Measurements from ENCODE around the gene RACK1.

RACK1 gene

GRCh38 chr5:181263633-181264032 is 19.9 kb upstream of the RACK1 start:
- H3K4me2 ChIP-seq = no peak overlapping the region
- no peak overlapping the region for H3K4me3 ChIP-seq (IDR thresholded peaks at IDR 0.05; ENCODE audit: insufficient read depth, low read depth, low read length)
- H3K27ac ChIP-seq = no peak overlapping the region
- H2AFZ ChIP-seq (ENCODE audit: low read depth) = no peak overlapping the region
- peaks cover 4% of the 10 kb centered on the region for H3K4me1 ChIP-seq (ENCODE audit: low read depth, poor library complexity, severe bottlenecking)
- TF ChIP-seq, protein P1, sequence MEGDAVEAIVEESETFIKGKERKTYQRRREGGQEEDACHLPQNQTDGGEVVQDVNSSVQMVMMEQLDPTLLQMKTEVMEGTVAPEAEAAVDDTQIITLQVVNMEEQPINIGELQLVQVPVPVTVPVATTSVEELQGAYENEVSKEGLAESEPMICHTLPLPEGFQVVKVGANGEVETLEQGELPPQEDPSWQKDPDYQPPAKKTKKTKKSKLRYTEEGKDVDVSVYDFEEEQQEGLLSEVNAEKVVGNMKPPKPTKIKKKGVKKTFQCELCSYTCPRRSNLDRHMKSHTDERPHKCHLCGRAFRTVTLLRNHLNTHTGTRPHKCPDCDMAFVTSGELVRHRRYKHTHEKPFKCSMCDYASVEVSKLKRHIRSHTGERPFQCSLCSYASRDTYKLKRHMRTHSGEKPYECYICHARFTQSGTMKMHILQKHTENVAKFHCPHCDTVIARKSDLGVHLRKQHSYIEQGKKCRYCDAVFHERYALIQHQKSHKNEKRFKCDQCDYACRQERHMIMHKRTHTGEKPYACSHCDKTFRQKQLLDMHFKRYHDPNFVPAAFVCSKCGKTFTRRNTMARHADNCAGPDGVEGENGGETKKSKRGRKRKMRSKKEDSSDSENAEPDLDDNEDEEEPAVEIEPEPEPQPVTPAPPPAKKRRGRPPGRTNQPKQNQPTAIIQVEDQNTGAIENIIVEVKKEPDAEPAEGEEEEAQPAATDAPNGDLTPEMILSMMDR (conservative IDR thresholded peaks at IDR 0.05; ENCODE audit: low read depth, low read length) = no peak
- no peak overlapping the region for H3K9ac ChIP-seq
- no peaks in the 10 kb centered on the region for H4K20me1 ChIP-seq (ENCODE audit: insufficient read depth)
- no peaks in the 10 kb centered on the region for H3K36me3 ChIP-seq (ENCODE audit: insufficient read depth)
- H3K27me3 ChIP-seq (ENCODE audit: insufficient read depth, low read depth) = no peaks in the 10 kb centered on the region
- H3K79me2 ChIP-seq (ENCODE audit: insufficient read depth, low read depth) = peaks cover 18% of the 10 kb centered on the region

GRCh38 chr5:181261320-181262049 is 17.8 kb upstream of the RACK1 start:
- H4K20me1 ChIP-seq (ENCODE audit: insufficient read depth) = no peaks in the 10 kb centered on the region
- H3K9ac ChIP-seq = peak overlapping the region; percentile 99
- H3K36me3 ChIP-seq (ENCODE audit: insufficient read depth) = no peaks in the 10 kb centered on the region
- peaks cover 30% of the 10 kb centered on the region for H3K79me2 ChIP-seq (ENCODE audit: insufficient read depth, low read depth)
- peak overlapping the region; percentile 96 for H3K27ac ChIP-seq
- peak overlapping the region; percentile 67 for H2AFZ ChIP-seq (ENCODE audit: low read depth)
- no peak overlapping the region for H3K4me3 ChIP-seq (IDR thresholded peaks at IDR 0.05; ENCODE audit: insufficient read depth, low read depth, low read length)
- H3K4me1 ChIP-seq (ENCODE audit: low read depth, poor library complexity, severe bottlenecking) = peaks cover 14% of the 10 kb centered on the region
- peak overlapping the region; percentile 25; the same call in 1 of the 2 replicates for H3K4me2 ChIP-seq
- no peaks in the 10 kb centered on the region for H3K27me3 ChIP-seq (ENCODE audit: insufficient read depth, low read depth)
- TF ChIP-seq, protein P1 (conservative IDR thresholded peaks at IDR 0.05; ENCODE audit: low read depth, low read length) = no peak

DNA sequence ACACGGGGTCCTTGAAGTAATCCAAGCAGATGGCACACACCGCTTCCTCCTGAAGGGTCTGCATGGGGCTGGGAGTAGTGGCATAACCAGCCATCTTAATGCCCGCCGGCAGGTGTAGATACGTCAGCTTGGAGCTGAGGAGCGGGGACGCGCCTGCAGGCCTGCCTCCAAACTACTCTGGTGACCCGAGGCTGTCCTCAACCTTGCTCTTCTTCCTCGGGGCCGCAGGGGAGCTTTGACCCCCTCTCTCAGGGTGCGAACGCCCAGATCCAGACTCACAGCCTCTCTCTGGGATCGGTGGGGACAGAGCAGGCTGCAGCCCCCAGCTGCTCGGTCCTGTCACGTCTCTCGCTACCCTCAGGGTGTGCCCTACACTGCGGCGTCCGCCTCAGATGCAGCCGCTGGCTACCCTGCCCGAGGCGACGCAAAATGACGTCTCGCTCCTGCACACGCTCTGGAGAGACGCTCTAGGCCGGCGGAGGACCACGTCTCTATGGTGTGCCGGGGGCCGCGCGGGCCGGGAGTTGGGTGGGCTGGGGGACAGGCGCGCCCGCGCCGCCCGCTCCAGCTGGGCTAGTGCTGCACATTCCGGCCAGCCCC is 17.1 kb upstream of the RACK1 start, which contains the start of gene TRIM52:
TSS of gene TRIM52 (minus strand) at position 424 of the 600 bp plus-strand sequence. CDS start at position 94, 330 bp downstream.
- TF ChIP-seq, protein P1 (conservative IDR thresholded peaks at IDR 0.05; ENCODE audit: low read depth, low read length) = no peak
- peak within 1 kb of the TSS; percentile 96 for H3K27ac ChIP-seq
- H3K79me2 ChIP-seq (ENCODE audit: insufficient read depth, low read depth) = peaks cover 34% of the 10 kb centered on the region
- peak within 1 kb of the TSS; percentile 89 for H3K4me2 ChIP-seq
- peak within 1 kb of the TSS; percentile 67 for H2AFZ ChIP-seq (ENCODE audit: low read depth)
- peak within 1 kb of the TSS; percentile 99 for H3K9ac ChIP-seq
- H3K4me3 ChIP-seq (IDR thresholded peaks at IDR 0.05; ENCODE audit: insufficient read depth, low read depth, low read length) = no peak within 1 kb of the TSS
- H3K36me3 ChIP-seq (ENCODE audit: insufficient read depth) = no peaks in the 10 kb centered on the region
- no peaks in the 10 kb centered on the region for H3K27me3 ChIP-seq (ENCODE audit: insufficient read depth, low read depth)
- H4K20me1 ChIP-seq (ENCODE audit: insufficient read depth) = no peaks in the 10 kb centered on the region
- peaks cover 14% of the 10 kb centered on the region for H3K4me1 ChIP-seq (ENCODE audit: low read depth, poor library complexity, severe bottlenecking)

- Histone ChIP-seq H3K9ac (peak overlapping the region; percentile 99; the same call in 1 of the 2 replicates), H3K27ac (peak overlapping the region; percentile 96), H3K4me2 (peak overlapping the region; percentile 89), H3K4me3 (IDR thresholded peaks at IDR 0.05; ENCODE audit: insufficient read depth, low read depth, low read length) (no peak overlapping the region), H3K79me2 (ENCODE audit: insufficient read depth, low read depth) (peaks cover 40% of the 10 kb centered on the region), H3K36me3 (ENCODE audit: insufficient read depth) (no peaks in the 10 kb centered on the region), H2AFZ (ENCODE audit: low read depth) (peak overlapping the region; percentile 67; the same call in 1 of the 2 replicates), H3K4me1 (ENCODE audit: low read depth, poor library complexity, severe bottlenecking) (peaks cover 19% of the 10 kb centered on the region), H3K27me3 (ENCODE audit: insufficient read depth, low read depth) (no peaks in the 10 kb centered on the region), H4K20me1 (ENCODE audit: insufficient read depth) (no peaks in the 10 kb centered on the region)
- TF ChIP-seq, protein P1 (conservative IDR thresholded peaks at IDR 0.05; ENCODE audit: low read depth, low read length) = no peak
These were observed 16.4 kb upstream of the RACK1 start for GRCh38 chr5:181259974-181260719.
